Umbilical cord (tissue), 2 donors: Measurements from ENCODE around the gene RNF213. TPM values are rescaled to one million over a fixed set of nuclear protein-coding genes. Genes with fewer than 3 reads are reported as not detected.

Source experiments
- DNase-seq: peaks from one replicate; pipeline ENCODE4 v3.0.0-alpha.2; 2015; ENCODE audit warnings: low spot score
- total RNA-seq: library from RNA; depleted of rRNA; stranded (reverse); fragments of >200 nt; gene quantifications from one replicate; pipeline ENCODE4 v1.2.3, GENCODE V29; 2014; ENCODE audit warnings: low replicate concordance; ENCODE audit not compliant: insufficient read depth

Gene RNF213
- total RNA-seq, 1 donor from 2014 or later = 54.4 TPM

- DNase-seq = peak; percentile 97
These were observed 154.4 kb downstream of the RNF213 start, which contains the start of gene ENDOV for GRCh38 chr17:80414803-80415625. TSS of gene ENDOV (plus strand) at chr17:80415167. CDS start at chr17:80415195, 28 bp downstream.

- no peak for DNase-seq
These were observed 155.0 kb downstream of the RNF213 start for GRCh38 chr17:80415626-80416137.

GRCh38 chr17:80416260-80416939 lies 155.7 kb downstream of the RNF213 start:
- DNase-seq = no peak

- no peak for DNase-seq
These were observed 156.3 kb downstream of the RNF213 start for GRCh38 chr17:80416940-80417293.

GRCh38 chr17:80418589-80418988 lies 157.9 kb downstream of the RNF213 start:
- no peak for DNase-seq

GRCh38 chr17:80419255-80419654 lies 158.6 kb downstream of the RNF213 start:
- DNase-seq = no peak

GRCh38 chr17:80421381-80422090 lies 160.9 kb downstream of the RNF213 start:
- DNase-seq = no peak

- DNase-seq = no peak
These were observed 161.6 kb downstream of the RNF213 start for GRCh38 chr17:80422276-80422675.

- DNase-seq = no peak
These were observed 162.3 kb downstream of the RNF213 start for GRCh38 chr17:80422981-80423380.

GRCh38 chr17:80423536-80424225 lies 163.0 kb downstream of the RNF213 start:
- DNase-seq = no peak

- DNase-seq = no peak
These were observed 163.6 kb downstream of the RNF213 start for GRCh38 chr17:80424261-80424660.

GRCh38 chr17:80424878-80425765 lies 164.5 kb downstream of the RNF213 start:
- DNase-seq = no peak

- DNase-seq = no peak
These were observed 165.3 kb downstream of the RNF213 start for GRCh38 chr17:80425835-80426426.

- peak; percentile 43 for DNase-seq
These were observed 166.1 kb downstream of the RNF213 start for GRCh38 chr17:80426671-80427326.

GRCh38 chr17:80427366-80428282 lies 167.0 kb downstream of the RNF213 start:
- no peak for DNase-seq

GRCh38 chr17:80428363-80428762 lies 167.7 kb downstream of the RNF213 start:
- no peak for DNase-seq

GRCh38 chr17:80428796-80429195 lies 168.1 kb downstream of the RNF213 start:
- no peak for DNase-seq
